Smooth muscle cell of the brain vasculature (primary cell): ENCODE results near the gene ZSWIM3.
"Not testable (repeated sequence)": the region's sequence is repeated elsewhere in the genome, so short reads cannot be mapped to it uniquely, and the experiment has no call there.

Experiments used
- DNase-seq: peaks from one replicate; pipeline ENCODE4 v3.0.0-alpha.2; 2012; ENCODE audit warnings: low read depth, low spot score

Gene ZSWIM3

GRCh38 chr20:45890077-45890984, 32.9 kb downstream of the ZSWIM3 start:
- DNase-seq, result peak; percentile 61

- DNase-seq, result peak; percentile 64
Measured at GRCh38 chr20:45890985-45891983, 33.9 kb downstream of the ZSWIM3 start, which contains the start of the genes CTSA and NEURL2. TSS of gene CTSA (plus strand) at chr20:45891335. CDS start at chr20:45891569, 234 bp downstream. TSS of gene NEURL2 (minus strand) at chr20:45891208. CDS start at chr20:45890991, 217 bp downstream.

DNA sequence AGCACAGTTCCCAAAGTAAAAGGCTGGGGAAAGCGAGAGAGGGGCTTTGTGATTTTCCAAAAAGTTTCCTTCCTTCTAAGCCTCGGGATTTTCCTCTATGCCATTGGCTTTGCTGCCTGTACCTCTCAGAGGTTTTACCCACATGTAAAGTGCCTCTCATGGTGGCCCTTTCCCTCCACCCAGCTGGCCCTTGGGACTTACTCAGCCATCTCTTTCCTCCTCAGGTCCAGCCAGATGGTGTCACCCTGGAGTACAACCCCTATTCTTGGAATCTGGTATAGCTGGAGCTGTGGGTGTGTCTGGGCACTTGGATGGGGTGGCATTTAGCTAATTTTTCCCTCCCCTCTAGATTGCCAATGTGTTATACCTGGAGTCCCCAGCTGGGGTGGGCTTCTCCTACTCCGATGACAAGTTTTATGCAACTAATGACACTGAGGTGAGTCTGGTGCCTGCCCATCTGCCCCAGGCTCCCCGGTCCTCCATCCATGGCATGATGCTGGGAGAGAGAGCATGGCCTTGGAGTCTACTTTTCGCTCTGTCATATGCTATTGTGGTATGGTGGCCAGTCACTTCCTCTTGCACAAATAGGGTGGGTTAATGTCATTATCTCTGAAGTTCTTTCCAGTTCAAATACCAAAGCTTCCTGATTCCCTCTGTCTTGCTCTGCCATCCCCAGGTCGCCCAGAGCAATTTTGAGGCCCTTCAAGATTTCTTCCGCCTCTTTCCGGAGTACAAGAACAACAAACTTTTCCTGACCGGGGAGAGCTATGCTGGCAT, 34.8 kb downstream of the ZSWIM3 start:
- no peak for DNase-seq

DNA sequence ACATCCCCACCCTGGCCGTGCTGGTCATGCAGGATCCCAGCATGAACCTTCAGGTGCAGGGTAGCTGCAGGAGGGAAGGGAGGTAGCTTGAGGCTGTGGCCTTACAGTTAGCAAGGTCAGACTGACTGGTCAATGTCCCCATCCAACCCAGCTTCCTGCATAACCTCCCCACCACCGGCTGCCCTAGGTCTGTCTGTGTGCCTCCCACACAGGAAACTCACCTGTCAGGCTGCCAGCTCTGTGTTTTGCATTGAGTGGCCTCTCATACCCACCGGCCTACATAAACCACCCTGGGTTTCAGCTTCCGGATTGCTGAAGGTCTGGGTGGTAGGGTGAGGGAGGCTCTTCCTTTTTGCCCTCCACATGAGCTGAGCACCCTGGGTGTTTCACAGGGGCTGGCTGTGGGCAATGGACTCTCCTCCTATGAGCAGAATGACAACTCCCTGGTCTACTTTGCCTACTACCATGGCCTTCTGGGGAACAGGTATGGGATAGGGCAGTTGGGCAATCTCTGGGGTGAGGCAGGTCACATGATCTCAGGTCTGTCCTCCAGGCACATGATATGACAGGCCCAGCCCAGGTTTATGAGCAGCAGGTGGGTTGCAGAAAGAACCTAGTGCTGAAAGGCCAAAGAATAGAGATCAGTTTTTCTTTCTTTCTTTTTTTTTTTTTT, 35.5 kb downstream of the ZSWIM3 start:
- DNase-seq, result no peak

DNA sequence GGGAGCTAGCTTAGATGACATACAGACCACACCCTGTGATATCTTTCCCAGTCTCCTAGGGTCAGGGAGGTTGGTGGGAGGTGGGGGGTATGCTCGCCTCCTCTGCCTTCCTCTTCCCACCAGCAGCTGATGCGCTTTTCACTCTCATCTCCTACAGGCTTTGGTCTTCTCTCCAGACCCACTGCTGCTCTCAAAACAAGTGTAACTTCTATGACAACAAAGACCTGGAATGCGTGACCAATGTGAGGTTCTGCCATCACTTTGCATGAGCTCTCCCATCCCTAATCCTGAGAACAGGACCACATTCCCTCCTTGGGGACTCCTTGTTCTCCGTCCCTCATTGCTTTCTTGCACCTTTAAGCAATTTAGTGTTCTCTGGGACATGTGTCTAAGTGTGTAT, 36.4 kb downstream of the ZSWIM3 start:
- no peak for DNase-seq

DNA sequence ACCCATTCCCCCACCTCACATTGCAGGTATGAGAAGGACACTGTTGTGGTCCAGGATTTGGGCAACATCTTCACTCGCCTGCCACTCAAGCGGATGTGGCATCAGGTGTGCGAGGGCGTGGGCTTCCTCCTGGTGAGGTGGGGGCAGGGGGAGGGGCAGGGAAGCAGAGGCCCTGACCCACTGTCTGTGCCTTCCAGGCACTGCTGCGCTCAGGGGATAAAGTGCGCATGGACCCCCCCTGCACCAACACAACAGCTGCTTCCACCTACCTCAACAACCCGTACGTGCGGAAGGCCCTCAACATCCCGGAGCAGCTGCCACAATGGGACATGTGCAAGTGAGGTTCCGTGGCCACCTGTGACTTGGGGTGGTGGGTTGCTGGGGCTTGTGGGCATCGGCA, 37.4 kb downstream of the ZSWIM3 start:
- no peak for DNase-seq

DNA sequence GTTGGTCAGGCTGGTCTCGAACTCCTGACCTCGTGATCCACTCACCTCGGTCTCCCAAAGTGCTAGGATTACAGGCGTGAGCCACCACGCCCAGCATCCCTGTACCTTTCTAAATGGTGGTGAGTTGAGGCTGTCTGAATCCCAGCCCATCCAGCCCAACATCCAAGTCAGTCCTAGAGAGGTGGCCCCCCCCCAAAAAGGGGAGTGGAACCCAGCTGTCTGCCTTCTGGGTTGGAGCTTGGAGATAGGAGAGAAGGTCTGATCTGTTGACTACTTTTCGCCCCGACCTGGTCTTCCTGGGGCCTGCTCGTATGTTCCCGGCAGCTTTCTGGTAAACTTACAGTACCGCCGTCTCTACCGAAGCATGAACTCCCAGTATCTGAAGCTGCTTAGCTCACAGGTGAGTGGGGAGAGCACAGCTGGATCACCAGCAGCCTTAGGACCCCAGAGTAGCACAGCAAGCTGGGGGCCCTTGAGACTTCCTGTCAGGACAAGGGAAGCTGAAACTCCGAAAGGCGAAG, 39.3 kb downstream of the ZSWIM3 start:
- DNase-seq, result no peak

GRCh38 chr20:45897289-45897688, 39.9 kb downstream of the ZSWIM3 start:
- no peak for DNase-seq

DNA sequence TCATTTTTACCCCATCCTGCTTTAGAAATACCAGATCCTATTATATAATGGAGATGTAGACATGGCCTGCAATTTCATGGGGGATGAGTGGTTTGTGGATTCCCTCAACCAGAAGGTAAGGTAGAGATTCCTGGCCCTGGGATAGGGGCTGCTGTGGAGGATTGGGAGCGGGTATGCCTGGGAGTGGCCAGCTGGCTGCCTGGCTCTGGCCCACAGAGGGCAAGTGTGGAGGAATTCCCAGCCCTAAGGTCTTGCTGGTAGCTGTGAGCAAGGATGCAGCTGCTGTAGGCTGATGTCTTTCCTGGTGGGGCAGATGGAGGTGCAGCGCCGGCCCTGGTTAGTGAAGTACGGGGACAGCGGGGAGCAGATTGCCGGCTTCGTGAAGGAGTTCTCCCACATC, 40.3 kb downstream of the ZSWIM3 start:
- no peak for DNase-seq

DNA sequence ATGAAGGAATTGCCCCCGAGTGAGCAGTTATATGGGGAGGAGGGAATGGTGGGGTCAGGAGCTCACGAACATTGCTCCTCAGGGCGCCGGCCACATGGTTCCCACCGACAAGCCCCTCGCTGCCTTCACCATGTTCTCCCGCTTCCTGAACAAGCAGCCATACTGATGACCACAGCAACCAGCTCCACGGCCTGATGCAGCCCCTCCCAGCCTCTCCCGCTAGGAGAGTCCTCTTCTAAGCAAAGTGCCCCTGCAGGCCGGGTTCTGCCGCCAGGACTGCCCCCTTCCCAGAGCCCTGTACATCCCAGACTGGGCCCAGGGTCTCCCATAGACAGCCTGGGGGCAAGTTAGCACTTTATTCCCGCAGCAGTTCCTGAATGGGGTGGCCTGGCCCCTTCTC, 40.9 kb downstream of the ZSWIM3 start:
- DNase-seq, result no peak

DNA sequence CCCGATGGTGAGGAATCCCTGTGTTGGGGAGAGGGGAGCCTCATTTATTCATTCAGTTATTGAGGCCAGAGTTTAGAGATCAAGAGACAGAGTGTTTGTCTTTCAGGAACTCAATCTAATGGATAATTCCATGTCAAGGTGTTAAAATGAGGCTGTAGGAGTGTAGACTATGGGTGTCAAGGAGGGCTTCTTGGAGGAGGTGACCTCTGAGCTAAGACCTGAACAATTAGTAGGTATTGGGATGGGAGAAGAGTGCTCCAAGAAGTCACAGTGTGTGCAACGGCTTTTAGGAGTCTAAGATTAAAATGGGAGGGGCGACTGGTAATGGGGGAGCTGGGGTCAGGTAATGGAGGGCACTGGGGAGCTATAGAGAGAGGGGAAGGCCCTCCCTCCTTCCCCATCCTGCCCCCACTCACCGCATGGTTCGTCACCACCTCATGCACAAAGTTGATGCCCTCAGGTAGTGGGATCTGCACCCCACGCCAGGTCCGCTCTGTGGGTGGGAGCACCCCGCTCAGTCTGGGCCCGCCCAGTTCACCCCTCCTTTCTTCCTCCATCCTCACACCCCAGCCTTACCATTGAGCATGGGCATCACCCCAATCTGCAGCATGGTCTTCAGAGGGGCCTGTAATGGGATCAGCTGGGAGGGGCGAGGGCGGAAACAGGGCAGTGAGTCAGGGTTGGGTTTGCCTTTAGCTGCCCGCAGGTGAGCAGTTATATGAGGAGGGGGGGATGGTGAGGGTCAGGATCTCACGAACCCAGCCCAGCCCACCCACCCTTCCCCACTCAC, 41.8 kb downstream of the ZSWIM3 start:
- no peak for DNase-seq

DNA sequence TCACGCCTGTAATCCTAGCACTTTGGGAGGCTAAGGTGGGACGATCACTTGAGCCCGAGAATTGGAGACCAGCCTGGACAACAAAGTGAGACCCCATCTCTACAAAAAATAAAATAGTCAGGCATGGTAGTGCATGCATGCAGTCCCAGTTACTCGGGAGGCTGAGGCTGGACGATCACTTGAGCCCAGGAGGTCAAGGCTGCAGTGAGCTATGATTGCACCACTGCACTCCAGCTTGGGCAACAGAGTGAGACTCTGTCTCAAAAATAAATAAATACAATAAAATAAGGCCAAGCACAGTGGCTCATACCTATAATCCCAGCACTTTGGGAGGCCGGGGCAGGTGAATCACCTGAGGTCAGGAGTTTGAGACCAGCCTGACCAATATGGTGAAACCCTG, 43.9 kb downstream of the ZSWIM3 start:
- DNase-seq, result not testable (repeated sequence)

DNA sequence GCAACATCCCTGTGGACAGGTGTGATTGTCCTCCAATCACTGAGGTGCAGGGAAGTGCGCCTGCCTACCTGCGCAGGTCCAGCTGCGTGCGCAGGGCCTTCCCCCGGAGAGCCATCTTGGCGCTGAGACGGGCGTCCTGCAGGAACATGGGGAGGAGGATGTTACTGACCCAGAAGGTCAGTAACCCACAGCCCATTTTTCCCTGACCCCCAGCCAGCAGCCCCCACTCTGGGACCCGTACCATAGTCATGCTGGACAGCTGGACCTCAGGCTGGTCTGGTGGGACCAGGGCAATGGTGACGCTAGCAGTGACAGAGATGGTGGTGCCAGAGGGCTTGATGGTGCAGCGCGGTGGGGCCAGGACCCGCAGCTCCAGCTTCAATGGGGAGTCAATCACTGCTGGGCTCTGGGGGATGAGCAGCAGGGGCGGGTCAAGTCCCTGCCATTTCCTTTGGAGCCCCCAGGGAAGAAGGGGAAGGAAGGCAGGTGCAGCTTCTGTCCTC, 44.8 kb downstream of the ZSWIM3 start:
- DNase-seq, result no peak

DNA sequence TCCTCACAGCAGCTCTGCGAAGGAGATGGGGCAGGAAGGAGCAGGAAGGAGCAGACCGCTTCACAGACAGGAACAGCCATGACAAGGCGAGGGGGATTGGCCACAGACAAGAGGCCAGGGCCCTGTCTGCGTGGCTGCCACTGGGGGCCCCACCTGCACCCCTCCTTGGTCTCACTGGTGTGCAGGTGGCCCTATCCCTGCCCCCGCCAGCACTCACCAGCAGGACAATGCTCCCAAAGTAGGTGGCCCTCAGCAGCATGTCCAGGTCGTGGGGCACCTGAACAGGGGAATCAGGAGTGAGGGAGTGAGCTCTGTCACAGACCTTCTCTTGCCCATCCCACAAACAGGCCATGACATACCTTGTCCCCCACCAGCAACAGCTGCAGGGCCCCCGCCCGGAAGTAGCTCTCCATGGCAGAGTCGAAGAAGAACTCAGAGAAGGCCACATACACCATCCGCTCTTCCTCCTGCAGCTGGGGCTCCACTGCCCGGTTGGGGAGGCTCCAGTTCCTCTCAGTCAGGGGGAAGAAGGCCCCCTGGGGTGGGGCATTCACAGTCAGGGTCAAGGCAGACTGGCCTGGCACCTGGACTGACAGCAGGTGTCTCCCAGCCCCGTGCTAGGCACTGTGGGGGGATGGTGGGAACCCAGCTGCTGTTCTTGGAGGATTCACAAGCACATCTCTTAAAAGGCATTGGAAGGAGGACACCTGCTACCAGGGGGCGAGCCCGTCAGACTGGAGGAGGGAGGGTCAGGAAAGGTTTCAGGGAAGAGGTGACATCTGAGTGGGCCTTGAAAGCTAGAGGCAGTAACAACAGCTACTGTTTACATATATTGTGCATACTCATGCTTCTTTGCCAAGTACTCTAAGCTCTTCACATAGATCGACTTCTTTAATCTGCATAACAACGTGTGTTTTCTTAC, 47.4 kb downstream of the ZSWIM3 start:
- no peak for DNase-seq

- DNase-seq, result no peak
Measured at GRCh38 chr20:45905505-45906079, 48.2 kb downstream of the ZSWIM3 start.

- no peak for DNase-seq
Measured at GRCh38 chr20:45907219-45907948, 50.0 kb downstream of the ZSWIM3 start.

DNA sequence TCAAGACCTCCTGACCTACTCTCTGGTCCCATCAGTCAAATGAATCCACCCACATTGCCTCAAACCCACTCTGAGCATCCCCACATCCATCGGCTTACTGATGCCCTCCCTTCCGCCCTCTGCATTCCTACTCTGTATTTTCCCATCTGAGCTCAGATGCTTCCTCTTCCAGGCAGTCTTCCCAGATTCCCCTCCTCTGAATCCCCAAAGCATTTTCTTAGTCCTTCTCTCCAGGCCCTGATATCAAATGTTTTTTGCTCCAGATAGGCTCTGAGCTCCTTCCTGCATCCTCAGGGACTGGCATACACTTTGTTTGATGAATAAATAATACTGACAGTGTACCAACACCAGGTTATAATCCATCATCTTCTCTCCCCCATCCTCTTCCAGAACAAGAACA, 50.7 kb downstream of the ZSWIM3 start:
- DNase-seq, result no peak
